GM12864 (cell line): ENCODE data around the gene SELP.

Experiments used
- DNase-seq: peaks from one replicate; pipeline ENCODE4 v3.0.0-alpha.2; 2011; ENCODE audit warnings: low read depth
- H3K4me3 ChIP-seq: 2 replicates; pipeline ENCODE4 v1.5.1; 2011; ENCODE audit warnings: mild to moderate bottlenecking, low read depth, low read length, control low read depth
- CTCF ChIP-seq: IDR thresholded peaks from 2 replicates; pipeline ENCODE4 v1.5.1; 2011; ENCODE audit warnings: low read depth, mild to moderate bottlenecking, moderate library complexity, low read length, control low read depth, inconsistent platforms; ENCODE audit errors: missing control alignments

Gene SELP

GRCh38 chr1:169595764-169596711, 33.9 kb downstream of the SELP start:
- TF ChIP-seq CTCF: no peak
- H3K4me3 ChIP-seq: no peak overlapping the region
- DNase-seq: no peak

GRCh38 chr1:169594391-169594790, 35.5 kb downstream of the SELP start:
- no peak for TF ChIP-seq CTCF
- H3K4me3 ChIP-seq: no peak overlapping the region
- no peak for DNase-seq

GRCh38 chr1:169590932-169591331, 39.0 kb downstream of the SELP start:
- H3K4me3 ChIP-seq: no peak overlapping the region
- DNase-seq: no peak
- no peak for TF ChIP-seq CTCF

- H3K4me3 ChIP-seq: no peak overlapping the region
- no peak for DNase-seq
- no peak for TF ChIP-seq CTCF
Measured at GRCh38 chr1:169588785-169589485, 41.0 kb downstream of the SELP start.

- TF ChIP-seq CTCF: no peak
- DNase-seq: no peak
- H3K4me3 ChIP-seq: no peak overlapping the region
Measured at GRCh38 chr1:169588112-169588511, 41.8 kb downstream of the SELP start.

- H3K4me3 ChIP-seq: no peak within 1 kb of the TSS
- no peak for DNase-seq
Measured at GRCh38 chr1:169586395-169587255, 43.3 kb downstream of the SELP start, which contains the start of gene F5. Gene F5 (minus strand): TSS chr1:169586481. CDS start chr1:169586386, 95 bp downstream.

More at GRCh38 chr1:169586395-169587255, 43.3 kb downstream of the SELP start, which contains the start of gene F5:
- TF ChIP-seq CTCF: peak; percentile 72
